ENCODE results near the gene IMMP2L. TPM values are rescaled to one million over a fixed set of nuclear protein-coding genes. Genes with fewer than 3 reads are reported as not detected.

Gene IMMP2L
- total RNA-seq, 1 donor, result 8.2 TPM

GRCh38 chr7:110909117-110909516 is 653.2 kb downstream of the IMMP2L start:
- no peak for TF ChIP-seq CTCF (IDR thresholded peaks at IDR 0.05; ENCODE audit: insufficient read depth, low read depth, low read length)
- no peak overlapping the region for H3K4me3 ChIP-seq (ENCODE audit: low read depth, low read length)
- DNase-seq (ENCODE audit: low read depth), result no peak

GRCh38 chr7:110905773-110906566 is 656.3 kb downstream of the IMMP2L start:
- no peak for DNase-seq (ENCODE audit: low read depth)
- no peak for TF ChIP-seq CTCF (IDR thresholded peaks at IDR 0.05; ENCODE audit: insufficient read depth, low read depth, low read length)
- H3K4me3 ChIP-seq (ENCODE audit: low read depth, low read length), result no peak overlapping the region

- no peak overlapping the region for H3K4me3 ChIP-seq (ENCODE audit: low read depth, low read length)
- TF ChIP-seq CTCF (IDR thresholded peaks at IDR 0.05; ENCODE audit: insufficient read depth, low read depth, low read length), result no peak
- no peak for DNase-seq (ENCODE audit: low read depth)
These were observed 663.8 kb downstream of the IMMP2L start for GRCh38 chr7:110898516-110898915.

- DNase-seq (ENCODE audit: low read depth), result no peak
- TF ChIP-seq CTCF (IDR thresholded peaks at IDR 0.05; ENCODE audit: insufficient read depth, low read depth, low read length), result no peak
- H3K4me3 ChIP-seq (ENCODE audit: low read depth, low read length), result no peak overlapping the region
These were observed 664.8 kb downstream of the IMMP2L start for GRCh38 chr7:110897538-110897937.

- H3K4me3 ChIP-seq (ENCODE audit: low read depth, low read length), result no peak overlapping the region
- TF ChIP-seq CTCF (IDR thresholded peaks at IDR 0.05; ENCODE audit: insufficient read depth, low read depth, low read length), result no peak
- no peak for DNase-seq (ENCODE audit: low read depth)
These were observed 668.2 kb downstream of the IMMP2L start for GRCh38 chr7:110894111-110894510.

- DNase-seq (ENCODE audit: low read depth), result no peak
- H3K4me3 ChIP-seq (ENCODE audit: low read depth, low read length), result no peak overlapping the region
- no peak for TF ChIP-seq CTCF (IDR thresholded peaks at IDR 0.05; ENCODE audit: insufficient read depth, low read depth, low read length)
These were observed 671.1 kb downstream of the IMMP2L start for GRCh38 chr7:110891197-110891596.

GRCh38 chr7:110890101-110890500 is 672.2 kb downstream of the IMMP2L start:
- no peak overlapping the region for H3K4me3 ChIP-seq (ENCODE audit: low read depth, low read length)
- no peak for DNase-seq (ENCODE audit: low read depth)
- TF ChIP-seq CTCF (IDR thresholded peaks at IDR 0.05; ENCODE audit: insufficient read depth, low read depth, low read length), result no peak

Measured in fibroblast of villous mesenchyme (primary cell).